Measurements from ENCODE around the gene TMEM33.
"Not testable (repeated sequence)": the region's sequence is repeated elsewhere in the genome, so short reads cannot be mapped to it uniquely, and the experiment has no call there.

Gene TMEM33

GRCh38 chr4:41934901-41935651 is at the start of gene TMEM33:
Gene TMEM33 (plus strand): TSS chr4:41935429. CDS start chr4:41935485, 56 bp downstream.
- peak; percentile 80 for DNase-seq (ENCODE audit: low read depth)

GRCh38 chr4:41885456-41885855 is 49.8 kb upstream of the TMEM33 start:
- DNase-seq (ENCODE audit: low read depth), result no peak

- DNase-seq (ENCODE audit: low read depth), result no peak
Measured at GRCh38 chr4:41887277-41887676, 48.0 kb upstream of the TMEM33 start.

- peak; percentile 45 for DNase-seq (ENCODE audit: low read depth)
Measured at GRCh38 chr4:41887821-41888686, 47.2 kb upstream of the TMEM33 start.

GRCh38 chr4:41888687-41889074 is 46.5 kb upstream of the TMEM33 start:
- DNase-seq (ENCODE audit: low read depth), result no peak

- no peak for DNase-seq (ENCODE audit: low read depth)
Measured at GRCh38 chr4:41889317-41889716, 45.9 kb upstream of the TMEM33 start.

- no peak for DNase-seq (ENCODE audit: low read depth)
Measured at GRCh38 chr4:41890085-41890484, 45.1 kb upstream of the TMEM33 start.

GRCh38 chr4:41896648-41897047 is 38.6 kb upstream of the TMEM33 start:
- no peak for DNase-seq (ENCODE audit: low read depth)

GRCh38 chr4:41897698-41898097 is 37.5 kb upstream of the TMEM33 start:
- no peak for DNase-seq (ENCODE audit: low read depth)

GRCh38 chr4:41909136-41909535 is 26.1 kb upstream of the TMEM33 start:
- not testable (repeated sequence) for DNase-seq (ENCODE audit: low read depth)

- DNase-seq (ENCODE audit: low read depth), result no peak
Measured at GRCh38 chr4:41912546-41912945, 22.7 kb upstream of the TMEM33 start.

- DNase-seq (ENCODE audit: low read depth), result no peak
Measured at GRCh38 chr4:41913509-41913908, 21.7 kb upstream of the TMEM33 start.

- no peak for DNase-seq (ENCODE audit: low read depth)
Measured at GRCh38 chr4:41918278-41918677, 17.0 kb upstream of the TMEM33 start.

- DNase-seq (ENCODE audit: low read depth), result not testable (repeated sequence)
Measured at GRCh38 chr4:41920416-41920815, 14.8 kb upstream of the TMEM33 start.

GRCh38 chr4:41921476-41921875 is 13.8 kb upstream of the TMEM33 start:
- no peak for DNase-seq (ENCODE audit: low read depth)

- no peak for DNase-seq (ENCODE audit: low read depth)
Measured at GRCh38 chr4:41927796-41928499, 7.3 kb upstream of the TMEM33 start.

GRCh38 chr4:41930139-41930831 is 4.9 kb upstream of the TMEM33 start:
- no peak for DNase-seq (ENCODE audit: low read depth)

GRCh38 chr4:41932988-41933387 is 2.2 kb upstream of the TMEM33 start:
- DNase-seq (ENCODE audit: low read depth), result no peak

- DNase-seq (ENCODE audit: low read depth), result no peak
Measured at GRCh38 chr4:41933997-41934503, 1.2 kb upstream of the TMEM33 start.

GRCh38 chr4:41934514-41934900 is 722 bp upstream of the TMEM33 start:
- peak; percentile 3 for DNase-seq (ENCODE audit: low read depth)

GRCh38 chr4:41935652-41936021 is 408 bp downstream of the TMEM33 start:
- DNase-seq (ENCODE audit: low read depth), result peak; percentile 2

Measured in fibroblast of gingiva (primary cell).